GM18858 (cell line): Measurements from ENCODE around the gene ZSWIM5.
"Not testable (repeated sequence)": the region's sequence is repeated elsewhere in the genome, so short reads cannot be mapped to it uniquely, and the experiment has no call there.

Experiments used
- ATAC-seq: cut with Tn5 transposase; IDR thresholded peaks from one replicate; pipeline ENCODE4 v1.9.1; 2021; ENCODE audit not compliant: unreplicated experiment

The ZSWIM5 gene

DNA sequence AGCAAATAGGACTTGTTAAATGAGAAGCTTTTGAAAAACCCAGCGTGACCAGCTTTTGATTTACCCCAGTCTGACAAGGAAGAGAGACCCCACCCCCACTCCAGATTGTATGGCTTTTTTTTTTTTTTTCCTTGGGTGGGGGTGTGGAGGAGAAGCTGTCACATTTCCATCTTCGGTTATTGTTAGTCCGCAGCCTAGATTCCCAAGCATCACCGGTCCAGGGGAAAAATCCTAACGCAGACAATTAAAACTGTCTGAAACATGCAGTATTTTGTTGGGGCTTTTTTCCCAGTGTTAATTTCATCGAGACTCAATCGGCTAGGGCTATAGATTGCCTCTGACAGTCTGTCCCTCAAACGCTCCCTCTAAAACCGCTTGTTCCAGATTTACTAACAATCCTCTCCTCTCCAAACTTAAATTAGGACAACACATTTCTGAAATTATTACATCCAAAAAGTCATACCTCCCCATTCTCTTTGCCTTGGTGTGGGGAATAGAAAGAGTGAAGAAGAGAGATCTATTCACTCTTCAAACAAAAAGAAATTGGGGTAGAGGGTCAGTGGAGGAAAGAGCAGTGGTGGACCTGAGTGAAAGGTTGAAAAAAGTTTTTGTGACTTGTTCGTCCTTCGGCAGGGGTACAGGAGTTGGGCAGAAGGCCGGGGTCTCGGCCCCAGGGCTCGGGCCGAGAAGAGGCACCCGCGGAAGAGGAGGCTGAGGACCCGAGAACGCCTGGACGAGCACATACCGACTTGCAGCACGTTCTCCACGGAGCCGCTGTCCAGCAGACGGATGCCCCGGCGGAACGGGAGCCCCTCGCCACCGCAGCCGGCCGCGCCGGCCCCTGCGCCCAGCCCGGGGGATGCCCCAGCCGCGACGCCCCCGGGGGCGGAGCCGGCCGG is 1.1 kb downstream of the ZSWIM5 start:
- no peak for ATAC-seq

DNA sequence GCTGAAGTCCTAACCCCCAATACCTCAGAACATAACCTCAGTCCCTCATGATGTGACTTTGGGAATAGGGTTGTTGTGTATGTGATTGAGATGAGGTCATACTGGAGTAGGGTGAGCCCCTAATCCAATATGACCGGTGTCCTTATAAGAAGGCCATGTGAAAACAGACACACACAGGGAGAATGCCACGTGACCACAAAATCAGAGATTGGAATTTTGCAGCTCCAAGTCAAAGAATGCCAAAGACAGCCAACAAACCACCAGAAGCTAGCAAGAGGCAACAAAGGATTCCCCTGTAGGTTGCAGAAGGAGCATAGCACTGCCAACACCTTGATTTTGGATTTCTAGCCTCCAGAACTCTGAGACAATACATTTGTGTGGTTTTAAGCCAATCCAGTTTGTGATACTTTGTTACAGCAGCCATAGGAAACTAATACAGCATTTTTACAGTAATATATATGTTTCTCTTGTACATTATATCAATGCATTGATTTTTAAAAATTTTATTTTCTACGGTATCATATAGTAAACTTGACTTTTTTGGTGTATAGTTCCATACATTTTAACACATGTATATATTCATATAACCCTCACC is 5.4 kb downstream of the ZSWIM5 start:
- no peak for ATAC-seq

DNA sequence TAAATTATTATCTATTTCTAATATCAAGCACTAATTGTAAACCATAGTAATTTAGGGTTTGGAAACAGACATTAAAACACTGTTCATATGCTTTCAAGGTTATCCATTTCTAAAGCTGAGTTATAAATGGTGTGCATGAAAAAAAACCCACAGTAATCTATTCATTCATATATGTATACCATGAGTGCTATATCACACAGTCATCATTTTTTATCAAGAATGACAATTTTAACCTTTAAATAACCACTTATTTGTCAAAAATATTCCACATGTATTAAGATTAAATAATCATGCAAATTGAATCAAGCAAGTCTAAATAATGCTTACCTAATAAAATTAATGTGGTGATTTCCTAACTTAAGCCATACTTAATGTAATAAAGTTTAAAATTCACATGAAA is 6.0 kb downstream of the ZSWIM5 start:
- no peak for ATAC-seq

DNA sequence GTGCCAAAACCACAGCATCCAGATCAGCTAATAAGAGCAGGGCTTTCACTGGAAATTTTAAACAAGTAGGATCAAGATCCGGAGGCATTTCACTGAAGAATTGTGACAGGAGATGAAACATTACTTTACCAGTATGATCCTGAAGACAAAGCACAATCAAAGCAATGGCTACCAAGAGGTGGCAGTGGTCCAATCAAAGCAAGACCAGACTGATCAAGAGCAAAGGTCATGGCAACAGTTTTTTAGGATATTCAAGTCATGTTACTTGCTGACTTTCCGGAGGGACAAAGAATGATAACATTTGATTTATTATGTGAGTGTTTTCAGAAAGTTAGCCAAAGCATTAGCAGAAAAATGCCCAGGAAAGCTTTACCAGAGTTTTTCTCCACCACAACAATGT is 8.2 kb downstream of the ZSWIM5 start:
- ATAC-seq = no peak

DNA sequence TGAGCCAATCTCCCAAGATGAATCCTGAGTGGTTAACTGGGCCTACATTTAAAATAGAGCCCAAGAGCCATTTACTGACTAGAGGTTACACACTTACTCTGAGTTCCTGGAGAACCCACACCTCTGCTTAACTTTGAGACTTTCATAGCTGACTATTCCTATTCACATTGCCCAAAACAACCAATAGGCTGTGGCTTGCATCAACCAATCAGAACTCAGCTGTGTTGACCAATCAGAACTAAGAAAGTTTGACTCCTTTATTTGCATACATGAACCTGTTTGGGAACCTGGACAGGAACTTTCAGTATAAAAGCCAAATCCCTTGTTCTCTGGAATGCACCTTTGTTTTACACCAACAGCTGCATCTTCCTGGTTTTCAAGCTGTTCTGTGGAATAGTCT is 9.5 kb downstream of the ZSWIM5 start:
- no peak for ATAC-seq

DNA sequence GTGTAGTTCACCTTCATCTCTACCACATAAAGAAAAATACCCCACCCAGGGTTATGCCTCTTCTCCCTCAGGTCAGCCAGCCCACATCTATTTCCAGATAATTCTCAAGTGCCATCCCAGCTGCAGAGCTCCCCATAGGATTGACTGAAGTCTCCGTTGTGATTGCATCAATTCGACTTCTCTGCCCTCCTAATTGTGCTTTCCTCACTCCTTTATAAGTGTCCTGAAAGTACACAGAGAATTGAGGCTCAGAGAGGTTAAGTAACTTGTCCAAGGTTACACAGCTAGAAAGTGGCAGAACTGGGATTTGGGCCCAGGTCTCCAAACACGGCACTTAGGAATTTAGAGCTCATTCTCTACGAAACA is 15.0 kb downstream of the ZSWIM5 start:
- ATAC-seq = no peak

DNA sequence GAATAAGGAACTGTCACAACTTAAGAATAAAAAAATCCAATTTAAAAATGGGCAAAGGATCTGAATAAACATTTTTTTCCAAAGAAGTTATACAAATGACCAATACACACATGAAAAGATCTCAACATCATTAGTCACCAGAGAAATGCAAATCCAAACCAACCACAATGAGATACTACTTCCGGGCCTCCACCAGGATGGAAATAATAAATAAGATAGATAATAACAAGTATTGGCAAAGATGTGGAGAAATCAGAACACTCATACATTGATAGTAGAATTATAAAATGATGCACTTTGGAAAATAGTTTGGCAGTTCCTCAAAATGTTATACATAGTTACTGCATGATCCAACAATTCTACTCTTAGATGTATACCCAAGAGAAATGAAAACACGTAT is 18.7 kb downstream of the ZSWIM5 start:
- no peak for ATAC-seq

DNA sequence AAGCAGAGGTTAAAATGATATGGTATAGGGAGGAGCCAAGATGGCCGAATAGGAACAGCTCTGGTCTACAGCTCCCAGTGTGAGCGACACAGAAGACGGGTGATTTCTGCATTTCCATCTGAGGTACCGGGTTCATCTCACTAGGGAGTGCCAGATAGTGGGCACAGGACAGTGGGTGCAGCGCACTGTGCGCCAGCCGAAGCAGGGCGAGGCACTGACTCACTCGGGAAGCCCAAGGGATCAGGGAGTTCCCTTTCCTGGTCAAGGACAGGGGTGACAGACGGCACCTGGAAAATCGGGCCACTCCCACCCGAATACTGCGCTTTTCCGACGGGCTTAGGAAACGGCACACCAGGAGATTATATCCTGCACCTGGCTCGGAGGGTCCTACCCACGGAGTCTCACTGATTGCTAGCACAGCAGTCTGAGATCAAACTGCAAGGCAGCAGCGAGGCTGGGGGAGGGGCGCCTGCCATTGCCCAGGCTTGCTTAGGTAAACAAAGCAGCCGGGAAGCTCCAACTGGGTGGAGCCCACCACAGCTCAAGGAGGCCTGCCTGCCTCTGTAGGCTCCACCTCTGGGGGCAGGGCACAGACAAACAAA is 26.4 kb downstream of the ZSWIM5 start:
- ATAC-seq = not testable (repeated sequence)

DNA sequence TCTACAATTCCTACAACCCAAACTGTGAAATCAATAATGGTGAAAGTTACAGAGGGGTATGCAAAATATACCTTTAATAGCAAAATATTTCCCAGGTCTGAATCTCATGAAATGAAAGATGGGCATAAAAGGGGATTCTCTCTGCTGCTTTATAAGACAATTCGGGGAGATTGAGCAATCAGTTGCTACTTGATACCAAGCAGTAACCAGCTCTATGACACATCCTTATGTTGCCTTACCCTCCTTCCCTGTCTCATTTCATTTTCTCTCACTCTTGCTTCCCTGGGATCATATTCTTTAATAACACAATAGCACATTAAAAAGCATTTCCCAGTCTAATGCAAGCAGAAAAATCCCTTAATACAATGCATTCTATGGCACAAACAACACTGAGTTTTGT is 29.0 kb downstream of the ZSWIM5 start:
- no peak for ATAC-seq

DNA sequence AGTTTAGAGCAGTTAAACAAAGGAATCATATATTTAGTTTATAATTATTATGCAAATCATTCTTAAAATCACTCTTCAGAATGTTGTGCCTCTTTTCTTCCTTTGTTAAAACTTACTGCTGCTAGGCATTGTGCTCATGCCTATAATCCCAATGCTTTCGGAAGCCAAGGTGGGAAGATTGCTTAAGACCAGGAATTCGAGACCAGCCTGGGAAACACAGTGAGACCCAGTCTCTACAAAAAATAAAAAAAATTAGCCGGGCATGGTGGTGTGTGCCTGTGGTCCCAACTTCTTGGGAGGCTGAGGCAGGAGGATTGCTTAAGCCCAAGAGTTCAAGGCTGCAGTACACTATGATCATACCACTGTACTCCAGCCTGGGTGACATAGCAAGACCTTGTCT is 33.6 kb downstream of the ZSWIM5 start:
- no peak for ATAC-seq

DNA sequence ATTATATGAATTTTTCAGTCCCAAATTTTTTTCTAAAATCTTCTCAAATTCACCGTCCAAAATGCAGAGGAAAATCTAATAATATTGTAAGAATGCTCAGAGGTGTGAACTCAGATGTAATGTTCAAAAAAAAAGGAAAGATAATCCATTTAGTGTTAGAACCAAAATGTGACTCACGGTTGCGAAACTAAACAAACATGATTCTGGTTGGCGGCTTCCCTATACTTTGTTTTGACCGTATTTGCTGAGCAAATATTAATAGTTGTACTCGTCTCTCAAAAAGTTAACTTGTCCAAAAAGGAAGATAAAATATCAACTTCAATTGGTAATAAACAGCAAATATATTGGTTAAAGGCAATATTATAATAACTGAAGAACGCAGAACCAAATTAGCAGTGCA is 34.4 kb downstream of the ZSWIM5 start:
- ATAC-seq = no peak

DNA sequence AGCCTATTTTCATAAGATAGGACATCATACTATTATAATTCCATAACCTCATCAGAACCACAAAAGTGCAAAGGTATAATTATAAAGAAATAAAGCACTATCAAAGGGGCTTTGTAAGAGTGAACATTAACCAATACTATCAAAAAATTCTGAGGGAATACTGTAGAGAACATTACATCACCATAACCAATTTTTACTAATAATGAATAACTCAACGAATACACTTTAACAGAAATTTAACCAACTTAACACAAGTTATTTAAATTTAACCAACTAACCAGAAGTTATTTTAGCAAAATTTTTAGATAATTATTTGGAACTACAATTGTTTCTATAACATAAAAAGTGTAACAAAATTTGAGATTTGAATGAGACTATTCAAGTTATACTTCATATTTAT is 34.8 kb downstream of the ZSWIM5 start:
- ATAC-seq = no peak

DNA sequence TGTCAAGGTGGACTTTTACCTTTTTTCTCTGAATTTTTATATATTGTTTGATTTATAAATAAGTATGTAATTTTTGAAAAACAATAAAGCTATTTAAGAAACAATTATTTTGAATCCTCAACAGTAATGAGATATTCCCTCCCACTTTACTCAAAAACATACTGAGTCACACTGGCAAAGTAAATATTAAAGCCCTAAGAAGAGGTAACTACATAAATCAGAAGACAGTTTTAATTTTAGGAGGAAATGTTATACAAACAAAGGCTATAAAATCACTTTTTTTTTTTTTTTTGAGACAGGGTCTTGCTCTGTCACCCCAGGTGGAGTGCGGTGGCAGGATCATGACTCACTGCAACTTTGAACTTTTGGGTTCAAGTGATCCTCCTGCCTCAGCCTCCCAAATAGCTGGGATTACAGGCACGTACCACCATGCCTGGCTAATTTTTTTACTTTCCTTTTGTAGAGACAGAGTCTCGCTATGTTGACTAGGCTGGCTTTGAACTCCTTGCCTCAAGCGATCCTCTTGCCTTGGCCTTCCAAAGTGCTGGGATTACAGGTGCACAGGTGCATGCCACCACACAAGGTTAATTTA is 36.2 kb downstream of the ZSWIM5 start:
- ATAC-seq = no peak

DNA sequence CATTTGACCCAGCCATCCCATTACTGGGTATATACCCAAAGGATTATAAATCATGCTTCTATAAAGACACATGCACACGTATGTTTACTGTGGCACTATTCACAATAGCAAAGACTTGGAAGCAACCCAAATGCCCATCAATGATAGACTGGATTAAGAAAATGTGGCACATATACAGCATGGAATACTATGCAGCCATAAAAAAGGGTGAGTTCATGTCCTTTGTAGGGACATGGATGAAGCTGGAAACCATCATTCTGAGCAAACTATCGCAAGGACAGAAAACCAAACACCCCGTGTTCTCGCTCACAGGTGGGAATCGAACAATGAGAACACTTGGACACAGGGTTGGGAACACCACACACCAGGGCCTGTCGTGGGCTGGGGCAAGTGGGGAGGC is 38.5 kb downstream of the ZSWIM5 start:
- ATAC-seq = not testable (repeated sequence)

DNA sequence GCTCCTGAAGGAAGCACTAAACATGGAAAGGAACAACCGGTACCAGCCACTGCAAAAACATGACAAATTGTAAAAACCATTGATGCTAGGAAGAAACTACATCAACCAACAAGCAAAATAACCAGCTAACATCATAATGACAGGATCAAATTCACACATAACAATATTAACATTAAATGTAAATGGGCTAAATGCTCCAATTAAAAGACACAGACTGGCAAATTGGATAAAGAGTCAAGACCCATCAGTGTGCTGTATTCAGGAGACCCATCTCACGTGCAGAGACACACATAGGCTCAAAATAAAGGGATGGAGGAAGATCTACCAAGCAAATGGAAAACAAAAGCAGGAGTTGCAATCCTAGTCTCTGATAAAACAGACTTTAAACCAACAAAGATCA is 42.1 kb downstream of the ZSWIM5 start:
- not testable (repeated sequence) for ATAC-seq

DNA sequence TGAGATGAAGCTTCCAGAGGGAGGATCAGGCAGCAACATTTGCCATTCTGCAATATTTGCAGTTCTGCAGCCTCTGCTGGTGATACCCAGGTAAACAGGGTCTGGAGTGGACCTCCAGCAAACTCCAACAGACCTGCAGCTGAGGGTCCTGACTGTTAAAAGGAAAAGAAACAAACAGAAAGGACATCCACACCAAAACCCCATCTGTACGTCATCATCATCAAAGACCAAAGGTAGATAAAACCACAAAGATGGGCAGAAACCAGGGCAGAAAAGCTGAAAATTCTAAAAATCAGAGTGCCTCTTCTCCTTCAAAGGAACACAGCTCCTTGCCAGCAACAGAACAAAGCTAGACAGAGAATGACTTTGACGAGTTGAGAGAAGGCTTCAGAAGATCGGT is 43.3 kb downstream of the ZSWIM5 start:
- not testable (repeated sequence) for ATAC-seq

DNA sequence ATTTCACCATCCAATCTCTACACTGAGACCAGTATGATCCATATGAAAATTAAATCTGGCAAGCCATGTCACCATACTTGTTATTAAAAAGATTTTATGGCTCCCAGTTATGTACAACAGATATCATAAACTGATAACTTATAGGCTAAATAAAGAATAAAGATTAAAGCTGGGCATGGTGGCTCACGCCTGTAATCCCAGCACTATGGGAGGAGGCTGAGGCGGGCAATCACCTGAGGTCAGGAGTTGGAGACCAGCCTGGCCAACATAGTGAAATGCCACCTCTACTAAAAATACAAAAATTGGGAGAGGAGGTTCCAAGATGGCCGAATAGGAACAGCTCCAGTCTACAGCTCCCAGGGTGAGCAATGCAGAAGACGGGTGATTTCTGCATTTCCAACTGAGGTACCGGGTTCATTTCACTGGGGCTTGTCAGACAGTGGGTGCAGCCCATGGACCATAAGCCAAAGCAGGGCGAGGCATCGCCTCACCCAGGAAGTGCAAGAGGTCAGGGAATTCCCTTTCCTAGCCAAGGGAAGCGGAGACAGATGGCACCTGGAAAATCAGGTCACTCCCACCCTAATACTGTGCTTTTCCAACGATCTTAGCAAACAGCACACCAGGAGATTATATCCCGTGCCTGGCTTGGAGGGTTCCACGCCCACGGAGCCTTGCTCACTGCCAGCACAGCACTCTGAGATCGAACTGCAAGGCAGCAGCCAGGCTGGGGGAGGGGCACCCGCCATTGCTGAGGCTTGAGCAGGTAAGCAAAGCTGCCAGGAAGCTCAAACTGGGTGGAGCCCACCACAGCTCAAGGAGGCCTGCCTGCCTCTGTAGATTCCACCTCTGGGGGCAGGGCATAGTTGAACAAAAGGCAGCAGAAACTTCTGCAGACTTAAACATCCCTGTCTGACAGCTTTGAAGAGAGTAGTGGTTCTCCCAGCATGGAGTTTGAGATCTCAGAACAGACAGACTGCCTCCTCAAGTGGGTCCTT is 44.1 kb downstream of the ZSWIM5 start:
- not testable (repeated sequence) for ATAC-seq

DNA sequence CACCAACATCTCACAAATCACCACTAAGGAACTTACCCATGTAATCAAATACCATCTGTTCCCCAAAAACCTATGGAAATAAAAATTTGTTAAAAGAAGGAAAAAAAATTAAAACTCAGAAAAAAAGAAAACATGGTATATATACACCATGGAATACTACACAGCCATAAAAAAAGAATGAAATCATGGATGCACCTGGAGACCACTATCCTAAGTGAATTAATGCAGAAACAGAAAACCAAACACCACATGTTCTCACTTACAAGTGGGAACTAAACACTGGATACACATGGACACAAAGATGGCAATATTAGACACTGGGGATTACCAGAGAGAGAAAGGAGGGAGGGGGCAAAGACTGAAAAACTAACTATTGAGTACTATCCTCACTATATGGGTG is 50.4 kb downstream of the ZSWIM5 start:
- no peak for ATAC-seq

DNA sequence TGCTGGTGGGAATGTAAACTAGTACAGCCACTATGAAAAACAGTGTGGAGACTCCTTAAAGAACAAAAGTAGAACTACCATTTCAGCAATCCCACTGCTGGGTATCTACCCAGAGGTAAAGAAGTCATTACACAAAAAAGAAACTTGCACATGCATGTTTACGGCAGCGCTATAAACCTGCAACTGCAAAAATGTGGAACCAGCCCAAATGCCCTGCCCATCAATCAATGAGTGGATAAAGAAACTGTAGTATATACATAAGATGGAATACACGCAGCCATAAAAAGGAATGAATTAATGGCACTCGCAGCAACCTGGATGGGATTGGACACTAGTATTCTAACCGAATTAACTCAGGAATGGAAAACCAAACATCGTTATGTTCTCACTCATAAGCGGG is 51.0 kb downstream of the ZSWIM5 start:
- no peak for ATAC-seq

DNA sequence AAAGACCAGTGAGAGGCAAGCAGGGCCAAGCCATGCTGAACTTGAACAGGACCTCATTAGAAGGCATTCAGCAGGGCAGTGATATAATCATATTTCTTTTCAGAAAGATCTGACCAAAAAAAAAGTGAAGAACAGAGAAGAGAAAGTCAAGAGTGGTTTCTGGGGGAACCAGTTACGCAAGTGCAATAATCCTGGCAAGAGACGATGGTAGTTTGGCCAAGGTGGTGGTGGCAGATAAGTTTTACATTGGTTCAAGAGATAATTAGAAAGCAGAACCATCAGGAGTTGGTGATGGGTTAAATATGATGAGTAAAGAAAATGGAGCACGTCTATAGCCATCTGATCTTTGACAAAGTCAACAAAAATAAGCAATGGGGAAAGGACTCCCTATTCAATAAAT is 54.3 kb downstream of the ZSWIM5 start:
- no peak for ATAC-seq
